Stimulated activated CD4-positive, alpha-beta T cell treated with anti-CD3 and anti-CD28 coated beads, Interleukin-2, amount 100 ng/mL, for 24 hours (primary cell): Measurements from ENCODE around the gene PPP1CA.

Experiments used
- DNase-seq, 2 donors: peaks; one replicate each; pipeline ENCODE4 v3.0.0-alpha.2; 2020

The PPP1CA gene

GRCh38 chr11:67367761-67368227 is 33.9 kb downstream of the PPP1CA start:
- no peak for DNase-seq

- DNase-seq, result no peak
These were observed 34.5 kb downstream of the PPP1CA start for GRCh38 chr11:67366961-67367760.

GRCh38 chr11:67366546-67366945 is 35.1 kb downstream of the PPP1CA start:
- DNase-seq, result no peak

GRCh38 chr11:67365736-67366444 is 35.8 kb downstream of the PPP1CA start:
- DNase-seq, result no peak

GRCh38 chr11:67364783-67365722 is 36.6 kb downstream of the PPP1CA start:
- no peak for DNase-seq

GRCh38 chr11:67364169-67364568 is 37.5 kb downstream of the PPP1CA start:
- DNase-seq, result no peak

GRCh38 chr11:67357831-67358670 is 43.6 kb downstream of the PPP1CA start:
- DNase-seq, result no peak

- DNase-seq, result peak; percentile 68 to 72
These were observed 44.6 kb downstream of the PPP1CA start for GRCh38 chr11:67356864-67357561.

- no peak for DNase-seq
These were observed 45.2 kb downstream of the PPP1CA start for GRCh38 chr11:67356387-67356863.

GRCh38 chr11:67355794-67356386 is 45.8 kb downstream of the PPP1CA start:
- no peak for DNase-seq

- no peak for DNase-seq
These were observed 46.5 kb downstream of the PPP1CA start for GRCh38 chr11:67355023-67355793.

- no peak for DNase-seq
These were observed 47.3 kb downstream of the PPP1CA start for GRCh38 chr11:67354075-67355022.

- DNase-seq, result peak; percentile 97 to 98
These were observed 48.2 kb downstream of the PPP1CA start, which contains the start of gene POLD4 for GRCh38 chr11:67353317-67354074. Gene POLD4, minus strand, starts transcription at chr11:67353546. Its CDS starts 147 bp downstream, at chr11:67353399.

GRCh38 chr11:67352546-67353316 is 48.9 kb downstream of the PPP1CA start:
- peak in 1 of 2 donors; percentile 44 for DNase-seq

GRCh38 chr11:67351275-67352005 is 50.2 kb downstream of the PPP1CA start:
- DNase-seq, result peak; percentile 69 to 72

GRCh38 chr11:67349928-67350465 is 51.7 kb downstream of the PPP1CA start:
- no peak for DNase-seq
